HAP-1 (cell line): ENCODE results near the gene VAPA.

Source experiments
- DNase-seq, 2 experiments: peaks; one replicate each; pipeline ENCODE4 v3.0.0-alpha.2; 2016 to 2020; ENCODE audit warnings: low spot score in 2 of 2
- H3K27me3 ChIP-seq: fragments of 250-450 bp; sonication (Bioruptor Pico); 2 replicates; pipeline ENCODE4 v1.5.1; 2020; ENCODE audit warnings: low read depth, mild to moderate bottlenecking, moderate library complexity
- H3K36me3 ChIP-seq: fragments of 250-450 bp; sonication (Bioruptor Pico); replicated peaks from 2 replicates; pipeline ENCODE4 v1.5.1; 2020; ENCODE audit warnings: mild to moderate bottlenecking
- H3K4me1 ChIP-seq: fragments of 250-450 bp; sonication (Bioruptor Pico); 2 replicates; pipeline ENCODE4 v1.5.1; 2020; ENCODE audit warnings: mild to moderate bottlenecking
- H3K4me3 ChIP-seq: fragments of 250-450 bp; sonication (Bioruptor Pico); 2 replicates; pipeline ENCODE4 v1.5.1; 2020; ENCODE audit warnings: mild to moderate bottlenecking, moderate library complexity
- H3K9me3 ChIP-seq: fragments of 250-450 bp; sonication (Bioruptor Pico); 2 replicates; pipeline ENCODE4 v1.5.1; 2020; ENCODE audit warnings: mild to moderate bottlenecking, moderate library complexity
- in situ Hi-C: fragments of 300-500 bp; cut with MboI; formaldehyde crosslinking; loops from 3 replicates; pipeline ENCODE4 v1.14.3; 2020; ENCODE audit warnings: low sequenced_read_pairs, inconsistent platforms, mixed read lengths

VAPA gene

GRCh38 chr18:9913526-9914333 is at the start of gene VAPA:
TSS of gene VAPA (plus strand) at chr18:9914016. CDS start at chr18:9914257, 241 bp downstream.
- 0 out of 2 replicates have a peak, but pooled peaks cover 3% of the 10 kb centered on the region for H3K36me3 ChIP-seq
- DNase-seq: peak; percentile 92 to 95
- H3K4me1 ChIP-seq: peaks cover 33% of the 10 kb centered on the region
- no peaks in the 10 kb centered on the region for H3K27me3 ChIP-seq
- in situ Hi-C loops: no loop called here
- no peaks in the 10 kb centered on the region for H3K9me3 ChIP-seq
- peak within 1 kb of the TSS; percentile 76 for H3K4me3 ChIP-seq

GRCh38 chr18:9865764-9866490 is 47.9 kb upstream of the VAPA start:
- DNase-seq: no peak
- Histone ChIP-seq H3K36me3 (no peaks in the 10 kb centered on the region), H3K4me1 (peaks cover 22% of the 10 kb centered on the region), H3K4me3 (no peak overlapping the region), H3K27me3 (no peaks in the 10 kb centered on the region), H3K9me3 (peaks cover 15% of the 10 kb centered on the region)
- in situ Hi-C loops: no loop called here

GRCh38 chr18:9866627-9867026 is 47.2 kb upstream of the VAPA start:
- peaks cover 15% of the 10 kb centered on the region for H3K9me3 ChIP-seq
- H3K4me3 ChIP-seq: no peak overlapping the region
- no peaks in the 10 kb centered on the region for H3K36me3 ChIP-seq
- no peaks in the 10 kb centered on the region for H3K27me3 ChIP-seq
- DNase-seq: no peak
- H3K4me1 ChIP-seq: peaks cover 22% of the 10 kb centered on the region
- in situ Hi-C loops: no loop called here

GRCh38 chr18:9867071-9867594 is 46.7 kb upstream of the VAPA start:
- DNase-seq: no peak
- in situ Hi-C loops: no loop called here
- Histone ChIP-seq H3K36me3 (no peaks in the 10 kb centered on the region), H3K4me3 (no peak overlapping the region), H3K4me1 (peaks cover 22% of the 10 kb centered on the region), H3K27me3 (no peaks in the 10 kb centered on the region), H3K9me3 (peaks cover 15% of the 10 kb centered on the region)

- Histone ChIP-seq H3K4me3 (no peak overlapping the region), H3K9me3 (peaks cover 15% of the 10 kb centered on the region), H3K27me3 (no peaks in the 10 kb centered on the region), H3K36me3 (no peaks in the 10 kb centered on the region), H3K4me1 (peaks cover 22% of the 10 kb centered on the region)
- in situ Hi-C loops: no loop called here
- peak; percentile 24 to 54 for DNase-seq
These were observed 44.7 kb upstream of the VAPA start for GRCh38 chr18:9868857-9869714.

GRCh38 chr18:9869715-9870430 is 43.9 kb upstream of the VAPA start:
- in situ Hi-C loops: no loop called here
- Histone ChIP-seq H3K4me1 (peaks cover 22% of the 10 kb centered on the region), H3K4me3 (no peak overlapping the region), H3K9me3 (peaks cover 15% of the 10 kb centered on the region), H3K27me3 (no peaks in the 10 kb centered on the region), H3K36me3 (no peaks in the 10 kb centered on the region)
- DNase-seq: peak; percentile 17 to 42

- no peak for DNase-seq
- H3K4me3 ChIP-seq: no peak overlapping the region
- H3K9me3 ChIP-seq: peaks cover 12% of the 10 kb centered on the region
- in situ Hi-C loops: no loop called here
- H3K4me1 ChIP-seq: peaks cover 22% of the 10 kb centered on the region
- H3K27me3 ChIP-seq: no peaks in the 10 kb centered on the region
- H3K36me3 ChIP-seq: no peaks in the 10 kb centered on the region
These were observed 43.3 kb upstream of the VAPA start for GRCh38 chr18:9870431-9871008.

- in situ Hi-C loops: no loop called here
- H3K36me3 ChIP-seq: no peaks in the 10 kb centered on the region
- no peak for DNase-seq
- H3K9me3 ChIP-seq: peaks cover 5% of the 10 kb centered on the region; the same call in 1 of the 2 replicates
- no peaks in the 10 kb centered on the region for H3K27me3 ChIP-seq
- peaks cover 22% of the 10 kb centered on the region for H3K4me1 ChIP-seq
- H3K4me3 ChIP-seq: no peak overlapping the region
These were observed 42.5 kb upstream of the VAPA start for GRCh38 chr18:9871244-9871746.

GRCh38 chr18:9872823-9873222 is 41.0 kb upstream of the VAPA start:
- Histone ChIP-seq H3K36me3 (no peaks in the 10 kb centered on the region), H3K27me3 (no peaks in the 10 kb centered on the region), H3K9me3 (no peaks in the 10 kb centered on the region), H3K4me1 (peaks cover 29% of the 10 kb centered on the region), H3K4me3 (no peak overlapping the region)
- DNase-seq: no peak
- in situ Hi-C loops: no loop called here

GRCh38 chr18:9874728-9875127 is 39.1 kb upstream of the VAPA start:
- Histone ChIP-seq H3K36me3 (no peaks in the 10 kb centered on the region), H3K27me3 (no peaks in the 10 kb centered on the region), H3K9me3 (no peaks in the 10 kb centered on the region), H3K4me1 (peaks cover 17% of the 10 kb centered on the region), H3K4me3 (no peak overlapping the region)
- in situ Hi-C loops: no loop called here
- DNase-seq: no peak

GRCh38 chr18:9876212-9876866 is 37.5 kb upstream of the VAPA start:
- Histone ChIP-seq H3K36me3 (no peaks in the 10 kb centered on the region), H3K4me3 (no peak overlapping the region), H3K9me3 (no peaks in the 10 kb centered on the region), H3K4me1 (peaks cover 7% of the 10 kb centered on the region), H3K27me3 (no peaks in the 10 kb centered on the region)
- in situ Hi-C loops: no loop called here
- DNase-seq: no peak
